Natural killer cell (primary cell): ENCODE data around the gene NEK11. TPM values are rescaled to one million over a fixed set of nuclear protein-coding genes. Genes with fewer than 3 reads are reported as not detected.

Experiments
- ATAC-seq, 3 donors: fragments of 150-1000 bp in 2 of 3; fragments of 200-7000 bp in 1 of 3; cut with Tn5 transposase; 1 replicate in 1 of 3; 2 replicates in 2 of 3; pipeline ENCODE4 v1.10.0; 2021; ENCODE audit warnings: mild to moderate bottlenecking in 2 of 3, moderate library complexity in 2 of 3
- DNase-seq, 2 donors: peaks; one replicate each; pipeline versions ENCODE4 v3.0.0 to v3.0.0-alpha.2; 2013 to 2021; ENCODE audit warnings: mixed read lengths in 1 of 2
- H3K27ac ChIP-seq: one replicate; pipeline ENCODE4 v1.5.1; 2013; ENCODE audit warnings: mild to moderate bottlenecking, low read length
- H3K27me3 ChIP-seq: one replicate; pipeline ENCODE4 v1.6.1; 2013; ENCODE audit warnings: low read length; ENCODE audit not compliant: control insufficient read depth, insufficient read depth
- H3K36me3 ChIP-seq: one replicate; pipeline ENCODE4 v1.6.1; 2013; ENCODE audit warnings: low read length; ENCODE audit not compliant: control insufficient read depth, insufficient read depth
- H3K4me1 ChIP-seq: one replicate; pipeline ENCODE4 v1.6.1; 2013; ENCODE audit warnings: low read length; ENCODE audit not compliant: control insufficient read depth, insufficient read depth
- H3K4me3 ChIP-seq: one replicate; pipeline ENCODE4 v1.5.1; 2013; ENCODE audit warnings: low read length
- H3K9me3 ChIP-seq: one replicate; pipeline ENCODE4 v1.6.1; 2013; ENCODE audit warnings: low read length; ENCODE audit not compliant: control insufficient read depth, insufficient read depth
- H3K27ac Mint-ChIP-seq, 2 donors: one replicate each; pipeline ENCODE4 v1.8.0; 2022; ENCODE audit warnings: mild to moderate bottlenecking in 2 of 2, mixed read lengths in 2 of 2, moderate library complexity in 1 of 2
- H3K27me3 Mint-ChIP-seq, 2 donors: one replicate each; pipeline ENCODE4 v1.8.0; 2022; ENCODE audit warnings: low read depth in 2 of 2, mixed read lengths in 2 of 2
- H3K36me3 Mint-ChIP-seq: one replicate; pipeline ENCODE4 v1.8.0; 2022; ENCODE audit warnings: mixed read lengths
- H3K4me1 Mint-ChIP-seq, 2 donors: one replicate each; pipeline ENCODE4 v1.8.0; 2022; ENCODE audit warnings: mixed read lengths in 2 of 2
- H3K4me3 Mint-ChIP-seq: one replicate; pipeline ENCODE4 v1.8.0; 2022; ENCODE audit warnings: mild to moderate bottlenecking, moderate library complexity, mixed read lengths
- H3K9me3 Mint-ChIP-seq, 2 donors: one replicate each; pipeline ENCODE4 v1.8.0; 2022; ENCODE audit warnings: mixed read lengths in 2 of 2
- CTCF ChIP-seq: fragments of 200-600 bp; IDR thresholded peaks from one replicate; pipeline ENCODE4 v1.8.0; 2022; ENCODE audit warnings: antibody characterized with exemption
- WGBS: methylation state at CpG from one replicate; pipeline ENCODE4 v1.1.7; 2013; ENCODE audit warnings: missing lambda C conversion rate; ENCODE audit not compliant: insufficient coverage; 5-methylcytosine and 5-hydroxymethylcytosine counted together
- intact Hi-C: fragments of 100-400 bp; cut with micrococcal nuclease; formaldehyde crosslinking; loops from one replicate; pipeline ENCODE4 v1.14.2; 2022
- total RNA-seq, 4 donors: library from RNA; stranded (reverse); fragments of 120-200 nt in 1 of 4; gene quantifications; one replicate each; pipeline versions ENCODE4 v1.2.3 to v1.2.4, GENCODE V29; 2013 to 2022

NEK11 gene
- total RNA-seq, 3 donors from 2014 or later (not counting 1 experiment from before 2014, with no cell fraction given): 2.6 to 3.6 (median 3.5) TPM

DNA sequence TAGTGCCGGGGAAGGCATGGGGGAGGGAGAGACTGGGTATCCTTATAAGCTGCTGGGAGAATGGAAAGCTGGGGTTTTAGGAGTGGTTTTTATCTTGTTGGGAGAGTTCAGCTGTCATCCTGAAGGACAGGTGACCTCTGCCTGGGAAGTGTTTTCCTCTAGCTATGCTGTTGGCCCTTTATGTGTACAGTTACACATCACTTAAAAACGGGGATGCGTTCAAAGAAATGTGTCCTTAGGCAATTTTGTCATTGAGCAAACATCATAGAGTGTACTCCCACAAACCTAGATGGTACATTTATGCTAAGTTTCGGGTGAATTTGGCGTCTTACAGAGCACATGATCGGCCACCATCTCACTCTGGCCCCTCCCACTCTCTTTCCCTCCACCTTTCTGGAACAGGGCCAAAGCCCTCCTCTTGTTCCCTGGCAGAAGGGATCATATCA is 190.6 kb downstream of the NEK11 start:
- Histone ChIP-seq H3K9me3 (no peaks in the 10 kb centered on the region), H3K27ac (no peak overlapping the region), H3K36me3 (no peaks in the 10 kb centered on the region), H3K4me1 (no peaks in the 10 kb centered on the region), H3K4me3 (no peak overlapping the region), H3K27me3 (no peaks in the 10 kb centered on the region)
- H3K36me3 Mint-ChIP-seq: no peaks in the 10 kb centered on the region
- TF ChIP-seq CTCF: no peak
- H3K27me3 Mint-ChIP-seq: peaks cover 0 to 2% of the 10 kb centered on the region in 2 donors
- DNase-seq (no peak), ATAC-seq (no peak)
- no peak overlapping the region for H3K27ac Mint-ChIP-seq
- peaks cover 0 to 4% of the 10 kb centered on the region in 2 donors for H3K4me1 Mint-ChIP-seq
- intact Hi-C loops: no loop called here
- H3K4me3 Mint-ChIP-seq: no peak overlapping the region
- no peaks in the 10 kb centered on the region for H3K9me3 Mint-ChIP-seq
- WGBS: 89% methylated on average over 6 of the region's 6 CpGs

DNA sequence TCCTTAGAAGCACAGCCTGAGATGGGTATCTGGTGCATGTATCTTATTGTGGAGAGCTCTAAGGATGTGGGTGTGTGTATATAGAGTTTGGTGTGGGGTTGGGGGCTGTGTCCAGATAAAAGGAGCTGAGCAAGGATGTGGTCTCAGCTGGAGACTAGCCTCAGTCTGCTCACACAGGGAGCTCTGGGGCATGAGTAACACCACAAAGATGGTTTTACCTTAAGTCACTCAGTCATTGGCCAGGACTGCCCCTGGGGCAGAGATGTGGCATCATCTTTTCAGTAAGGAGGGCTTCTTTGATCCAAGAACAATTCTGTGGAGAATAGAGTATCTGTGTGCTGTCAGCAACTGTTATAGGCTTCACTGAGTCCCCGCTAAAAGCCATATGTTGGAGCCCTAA is 191.5 kb downstream of the NEK11 start:
- 88% methylated on average over 1 of the region's 1 CpG for WGBS
- peaks cover 0 to 2% of the 10 kb centered on the region in 2 donors for H3K27me3 Mint-ChIP-seq

DNA sequence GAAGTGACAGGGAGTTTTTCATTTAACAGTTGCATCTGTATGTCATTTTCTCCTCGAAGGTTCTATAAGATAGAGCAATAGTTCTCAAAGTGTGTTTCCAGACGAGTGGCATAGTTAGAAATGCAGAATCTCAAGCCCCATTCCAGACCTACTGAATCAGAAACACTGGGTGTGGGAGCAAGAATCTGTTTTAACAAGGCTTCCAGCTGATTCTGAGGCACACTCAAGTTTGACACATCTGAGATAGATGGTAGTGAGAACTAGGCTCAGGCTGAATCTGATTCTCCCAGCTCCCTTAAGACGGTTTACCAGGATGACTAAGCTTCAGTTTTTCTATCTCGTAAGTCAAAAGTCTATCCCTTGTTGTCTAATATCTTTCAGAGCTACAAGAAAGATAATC is 195.1 kb downstream of the NEK11 start:
- H3K27ac ChIP-seq: no peak overlapping the region
- no peak overlapping the region for H3K4me3 ChIP-seq
- H3K36me3 Mint-ChIP-seq: no peaks in the 10 kb centered on the region
- H3K36me3 ChIP-seq: no peaks in the 10 kb centered on the region
- H3K9me3 ChIP-seq: no peaks in the 10 kb centered on the region
- H3K9me3 Mint-ChIP-seq: no peaks in the 10 kb centered on the region
- no peak for TF ChIP-seq CTCF
- H3K4me1 Mint-ChIP-seq: peaks cover 11 to 16% of the 10 kb centered on the region in 2 donors
- H3K27me3 Mint-ChIP-seq: no peaks in the 10 kb centered on the region
- intact Hi-C loops: no loop called here
- H3K27me3 ChIP-seq: no peaks in the 10 kb centered on the region
- DNase-seq (no peak), ATAC-seq (no peak)
- H3K4me3 Mint-ChIP-seq: no peak overlapping the region
- WGBS: 67% methylated on average over 4 of the region's 4 CpGs
- H3K27ac Mint-ChIP-seq: no peak overlapping the region
- peaks cover 3% of the 10 kb centered on the region for H3K4me1 ChIP-seq

More for the DNA sequence above, 191.5 kb downstream of the NEK11 start:
- no peak overlapping the region for H3K4me3 ChIP-seq
- no peak for TF ChIP-seq CTCF
- H3K36me3 ChIP-seq: no peaks in the 10 kb centered on the region
- Mint-ChIP-seq H3K9me3 (no peaks in the 10 kb centered on the region), H3K4me3 (no peak overlapping the region), H3K4me1 (peaks cover 6 to 10% of the 10 kb centered on the region in 2 donors), H3K27ac (no peak overlapping the region), H3K36me3 (no peaks in the 10 kb centered on the region)
- H3K27ac ChIP-seq: no peak overlapping the region
- no peaks in the 10 kb centered on the region for H3K9me3 ChIP-seq
- no peak for ATAC-seq
- H3K27me3 ChIP-seq: no peaks in the 10 kb centered on the region
- intact Hi-C loops: no loop called here
- no peak for DNase-seq
- H3K4me1 ChIP-seq: no peaks in the 10 kb centered on the region

- Mint-ChIP-seq H3K4me3 (peak overlapping the region; percentile 9), H3K27me3 (no peaks in the 10 kb centered on the region), H3K36me3 (no peaks in the 10 kb centered on the region), H3K4me1 (peaks cover 11 to 16% of the 10 kb centered on the region in 2 donors), H3K27ac (no peak overlapping the region), H3K9me3 (no peaks in the 10 kb centered on the region)
- peaks cover 3% of the 10 kb centered on the region for H3K4me1 ChIP-seq
- H3K36me3 ChIP-seq: no peaks in the 10 kb centered on the region
- no peak overlapping the region for H3K27ac ChIP-seq
- intact Hi-C loops: no loop called here
- ATAC-seq (no peak), DNase-seq (no peak)
- 79% methylated on average over 3 of the region's 3 CpGs for WGBS
- no peak for TF ChIP-seq CTCF
- H3K9me3 ChIP-seq: no peaks in the 10 kb centered on the region
- no peaks in the 10 kb centered on the region for H3K27me3 ChIP-seq
- H3K4me3 ChIP-seq: no peak overlapping the region
These were observed 195.9 kb downstream of the NEK11 start for GRCh38 chr3:131222599-131222998.
